OCI-LY1 (cell line): Measurements from ENCODE around the gene SHC4.

ENCODE experiments used
- H2AFZ ChIP-seq: fragments of 200-600 bp; sonication (generic), shearing (Covaris generic); 2 replicates; pipeline ENCODE4 v1.6.0; 2014; ENCODE audit warnings: antibody characterized with exemption, mild to moderate bottlenecking, low read length
- H3F3A ChIP-seq: fragments of 200-600 bp; sonication (generic), shearing (Covaris generic); 2 replicates; pipeline ENCODE4 v1.6.0; 2014; ENCODE audit warnings: mild to moderate bottlenecking, antibody characterized with exemption, low read length, moderate library complexity; ENCODE audit not compliant: insufficient read depth
- H3K27ac ChIP-seq: fragments of 200-600 bp; sonication (generic); 2 replicates; pipeline ENCODE4 v1.5.1; 2014; ENCODE audit warnings: low read length, mixed run types, mild to moderate bottlenecking, low read depth; ENCODE audit not compliant: poor library complexity, severe bottlenecking
- H3K27me3 ChIP-seq: fragments of 200-600 bp; sonication (generic); 2 replicates; pipeline ENCODE4 v1.6.0; 2014; ENCODE audit warnings: antibody characterized with exemption, mild to moderate bottlenecking, low read length, moderate library complexity; ENCODE audit not compliant: insufficient read depth
- H3K36me3 ChIP-seq: fragments of 200-600 bp; sonication (generic); 2 replicates; pipeline ENCODE4 v1.6.1; 2014; ENCODE audit warnings: mild to moderate bottlenecking, antibody characterized with exemption, low read length, moderate library complexity, mixed read lengths; ENCODE audit not compliant: insufficient read depth
- H3K4me1 ChIP-seq: fragments of 200-600 bp; sonication (generic); 2 replicates; pipeline ENCODE4 v1.5.1; 2014; ENCODE audit warnings: mild to moderate bottlenecking, low read length, moderate library complexity; ENCODE audit not compliant: insufficient read depth, severe bottlenecking
- H3K4me2 ChIP-seq: fragments of 200-600 bp; sonication (generic), shearing (Covaris generic); 2 replicates; pipeline ENCODE4 v1.6.1; 2014; ENCODE audit warnings: low read length
- H3K4me3 ChIP-seq: fragments of 200-600 bp; sonication (generic); 2 replicates; pipeline ENCODE4 v1.5.1; 2014; ENCODE audit warnings: low read length, low read depth, mild to moderate bottlenecking, mixed read lengths; ENCODE audit not compliant: poor library complexity, severe bottlenecking
- H3K79me2 ChIP-seq: fragments of 200-600 bp; shearing (Covaris generic); 2 replicates; pipeline ENCODE4 v1.6.1; 2016; ENCODE audit warnings: mixed run types, low read length, mixed read lengths; ENCODE audit not compliant: insufficient read depth
- H3K9ac ChIP-seq: fragments of 200-600 bp; sonication (generic), shearing (Covaris generic); 2 replicates; pipeline ENCODE4 v1.6.1; 2014; ENCODE audit warnings: mild to moderate bottlenecking, low read length, mixed read lengths
- H3K9me2 ChIP-seq: fragments of 200-600 bp; sonication (generic), shearing (Covaris generic); 2 replicates; pipeline ENCODE4 v1.6.1; 2014; ENCODE audit warnings: low read depth, mild to moderate bottlenecking, low read length, mixed read lengths
- H3K9me3 ChIP-seq: fragments of 200-600 bp; shearing (Covaris generic); 2 replicates; pipeline ENCODE4 v1.6.1; 2014; ENCODE audit warnings: low read length, mixed read lengths
- H4K20me1 ChIP-seq: fragments of 200-600 bp; sonication (generic), shearing (Covaris generic); 2 replicates; pipeline ENCODE4 v1.6.0; 2016; ENCODE audit warnings: mild to moderate bottlenecking, low read length; ENCODE audit not compliant: insufficient read depth
- CTCF ChIP-seq: fragments of 200-600 bp; sonication (generic), shearing (Covaris generic); IDR thresholded peaks from 2 replicates; pipeline ENCODE4 v1.5.1; 2017; ENCODE audit warnings: mild to moderate bottlenecking, antibody characterized with exemption, low read length, moderate library complexity, mixed read lengths
- EZH2 ChIP-seq: fragments of 200-600 bp; sonication (generic), shearing (Covaris generic); IDR thresholded peaks from 2 replicates; pipeline ENCODE4 v1.8.0; 2017; ENCODE audit warnings: borderline replicate concordance, mixed run types, mild to moderate bottlenecking, antibody characterized with exemption, low read length, moderate library complexity, mixed read lengths

SHC4 gene

GRCh38 chr15:48785195-48785594 lies 178.5 kb downstream of the SHC4 start:
- Histone ChIP-seq H3K4me1 (no peaks in the 10 kb centered on the region), H2AFZ (no peak overlapping the region), H3K27me3 (no peaks in the 10 kb centered on the region), H3K9me3 (no peaks in the 10 kb centered on the region), H3K36me3 (peaks cover 83% of the 10 kb centered on the region), H3K79me2 (no peaks in the 10 kb centered on the region), H3K9me2 (no peaks in the 10 kb centered on the region), H3K4me3 (no peak overlapping the region), H3F3A (no peaks in the 10 kb centered on the region), H3K27ac (no peak overlapping the region), H3K9ac (no peak overlapping the region), H4K20me1 (no peaks in the 10 kb centered on the region), H3K4me2 (no peak overlapping the region)
- TF ChIP-seq CTCF (no peak), EZH2 (no peak)

DNA sequence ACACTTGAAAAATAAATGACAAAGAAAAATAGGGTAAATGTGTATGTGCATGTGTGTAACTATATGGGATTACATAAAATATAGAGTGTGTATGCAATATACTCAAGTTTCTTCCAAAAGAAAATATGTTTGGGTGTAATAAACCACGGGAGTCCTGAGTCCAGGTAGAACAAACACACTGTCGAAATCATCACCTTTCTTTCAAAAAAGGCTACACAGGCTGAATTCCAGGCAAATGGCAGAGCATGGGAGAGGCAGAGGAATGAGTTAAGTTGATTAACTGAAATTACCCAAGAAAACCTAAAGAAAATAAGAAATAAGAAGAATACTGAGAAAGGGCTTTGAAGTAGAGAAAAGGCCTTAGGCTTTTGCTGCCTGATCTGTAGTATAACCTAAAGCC lies 179.0 kb downstream of the SHC4 start:
- Histone ChIP-seq H3F3A (no peaks in the 10 kb centered on the region), H3K4me1 (no peaks in the 10 kb centered on the region), H3K27me3 (no peaks in the 10 kb centered on the region), H3K4me2 (no peak overlapping the region), H3K4me3 (no peak overlapping the region), H3K9me2 (no peaks in the 10 kb centered on the region), H3K36me3 (peaks cover 83% of the 10 kb centered on the region), H4K20me1 (no peaks in the 10 kb centered on the region), H2AFZ (no peak overlapping the region), H3K79me2 (no peaks in the 10 kb centered on the region), H3K9ac (no peak overlapping the region), H3K27ac (no peak overlapping the region), H3K9me3 (no peaks in the 10 kb centered on the region)
- no peak for TF ChIP-seq EZH2
- TF ChIP-seq CTCF = no peak

DNA sequence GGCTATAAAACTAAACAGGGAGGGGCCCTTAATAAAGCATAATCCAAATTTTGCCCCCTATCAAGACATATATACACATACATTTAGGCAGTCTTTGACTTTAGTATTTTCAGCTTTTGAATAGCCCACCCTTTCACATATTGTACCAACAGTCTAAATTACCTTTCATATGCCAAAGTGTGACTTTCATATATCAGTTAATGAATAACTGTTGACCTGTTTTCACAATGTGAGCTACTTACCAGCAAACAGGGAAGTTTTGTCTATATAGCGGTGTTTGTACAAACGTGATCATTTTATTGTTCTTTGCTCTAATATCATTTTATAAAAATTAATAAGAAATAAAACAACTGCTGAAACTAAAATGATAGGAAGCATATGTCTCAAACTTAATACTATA lies 180.8 kb downstream of the SHC4 start:
- H4K20me1 ChIP-seq = no peaks in the 10 kb centered on the region
- no peaks in the 10 kb centered on the region for H3K27me3 ChIP-seq
- H3K9ac ChIP-seq = no peak overlapping the region
- peaks cover 84% of the 10 kb centered on the region for H3K36me3 ChIP-seq
- H3K27ac ChIP-seq = no peak overlapping the region
- no peak overlapping the region for H2AFZ ChIP-seq
- H3F3A ChIP-seq = no peaks in the 10 kb centered on the region
- H3K4me1 ChIP-seq = no peaks in the 10 kb centered on the region
- TF ChIP-seq CTCF (no peak), EZH2 (no peak)
- H3K9me2 ChIP-seq = no peaks in the 10 kb centered on the region
- H3K4me2 ChIP-seq = no peak overlapping the region
- H3K4me3 ChIP-seq = no peak overlapping the region
- H3K9me3 ChIP-seq = no peaks in the 10 kb centered on the region
- no peaks in the 10 kb centered on the region for H3K79me2 ChIP-seq
